Activated naive CD8-positive, alpha-beta T cell (primary cell): ENCODE results near the gene RFX1.

Source experiments
- H3K27ac Mint-ChIP-seq: one replicate; pipeline ENCODE4 v1.8.0; 2021; ENCODE audit warnings: mixed read lengths
- H3K27me3 Mint-ChIP-seq: one replicate; pipeline ENCODE4 v1.8.0; 2021; ENCODE audit warnings: mixed read lengths
- H3K36me3 Mint-ChIP-seq: one replicate; pipeline ENCODE4 v1.8.0; 2021; ENCODE audit warnings: mixed read lengths
- H3K4me1 Mint-ChIP-seq: one replicate; pipeline ENCODE4 v1.8.0; 2021; ENCODE audit warnings: low read depth, mixed read lengths
- H3K4me3 Mint-ChIP-seq: one replicate; pipeline ENCODE4 v1.8.0; 2021; ENCODE audit warnings: mild to moderate bottlenecking, mixed read lengths
- H3K9me3 Mint-ChIP-seq: one replicate; pipeline ENCODE4 v1.8.0; 2021; ENCODE audit warnings: low read depth, mixed read lengths

Gene RFX1

GRCh38 chr19:13914777-13915176 lies 91.3 kb downstream of the RFX1 start:
- Mint-ChIP-seq H3K4me1 (no peaks in the 10 kb centered on the region), H3K4me3 (no peak overlapping the region), H3K36me3 (no peaks in the 10 kb centered on the region), H3K9me3 (no peaks in the 10 kb centered on the region), H3K27ac (no peak overlapping the region), H3K27me3 (no peaks in the 10 kb centered on the region)

DNA sequence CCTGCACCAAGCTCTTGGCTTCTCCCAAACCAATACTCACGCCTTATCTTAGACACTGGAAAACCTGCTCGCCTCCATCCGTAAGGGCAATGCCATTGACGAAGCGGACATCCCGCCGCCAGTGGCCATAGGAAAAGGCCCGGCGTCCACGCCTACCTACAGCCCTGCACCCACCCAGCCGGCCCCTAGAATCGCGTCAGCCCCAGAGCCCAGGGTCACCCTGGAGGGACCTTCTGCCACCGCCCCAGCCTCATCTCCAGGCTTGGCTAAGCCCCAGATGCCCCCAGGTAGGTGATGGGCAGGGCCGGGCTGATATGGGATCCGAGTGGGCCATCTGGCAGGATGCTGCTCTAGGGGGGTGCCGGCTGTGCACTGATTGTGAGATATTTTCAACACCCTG lies 92.8 kb downstream of the RFX1 start:
- H3K4me1 Mint-ChIP-seq = no peaks in the 10 kb centered on the region
- no peaks in the 10 kb centered on the region for H3K36me3 Mint-ChIP-seq
- no peak overlapping the region for H3K27ac Mint-ChIP-seq
- H3K27me3 Mint-ChIP-seq = no peaks in the 10 kb centered on the region
- H3K4me3 Mint-ChIP-seq = no peak overlapping the region
- no peaks in the 10 kb centered on the region for H3K9me3 Mint-ChIP-seq
